ENCODE data around the gene ZNF605.

The ZNF605 gene

DNA sequence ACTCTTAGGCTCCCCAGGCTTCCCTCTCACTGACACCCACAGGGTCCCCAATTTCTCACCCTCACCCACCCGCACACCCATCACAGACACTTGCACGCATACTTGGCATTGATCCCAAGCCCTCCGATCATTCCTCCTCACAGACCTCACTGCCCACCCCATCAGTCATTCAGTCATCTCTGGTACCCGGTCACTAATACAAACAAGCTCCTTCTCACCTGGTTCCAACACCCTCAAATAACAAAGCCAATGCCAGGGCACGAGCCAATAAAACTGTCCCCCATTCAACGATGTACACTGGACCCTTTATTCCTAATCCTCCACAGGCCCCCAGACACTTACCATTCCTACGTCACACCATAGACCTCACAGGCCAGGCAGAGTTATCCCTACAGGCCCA, 2.3 kb downstream of the ZNF605 start:
- no peak for DNase-seq (ENCODE audit: low read depth)
- H3K4me3 ChIP-seq (ENCODE audit: low read depth, low read length): no peak overlapping the region
- TF ChIP-seq, protein P1, sequence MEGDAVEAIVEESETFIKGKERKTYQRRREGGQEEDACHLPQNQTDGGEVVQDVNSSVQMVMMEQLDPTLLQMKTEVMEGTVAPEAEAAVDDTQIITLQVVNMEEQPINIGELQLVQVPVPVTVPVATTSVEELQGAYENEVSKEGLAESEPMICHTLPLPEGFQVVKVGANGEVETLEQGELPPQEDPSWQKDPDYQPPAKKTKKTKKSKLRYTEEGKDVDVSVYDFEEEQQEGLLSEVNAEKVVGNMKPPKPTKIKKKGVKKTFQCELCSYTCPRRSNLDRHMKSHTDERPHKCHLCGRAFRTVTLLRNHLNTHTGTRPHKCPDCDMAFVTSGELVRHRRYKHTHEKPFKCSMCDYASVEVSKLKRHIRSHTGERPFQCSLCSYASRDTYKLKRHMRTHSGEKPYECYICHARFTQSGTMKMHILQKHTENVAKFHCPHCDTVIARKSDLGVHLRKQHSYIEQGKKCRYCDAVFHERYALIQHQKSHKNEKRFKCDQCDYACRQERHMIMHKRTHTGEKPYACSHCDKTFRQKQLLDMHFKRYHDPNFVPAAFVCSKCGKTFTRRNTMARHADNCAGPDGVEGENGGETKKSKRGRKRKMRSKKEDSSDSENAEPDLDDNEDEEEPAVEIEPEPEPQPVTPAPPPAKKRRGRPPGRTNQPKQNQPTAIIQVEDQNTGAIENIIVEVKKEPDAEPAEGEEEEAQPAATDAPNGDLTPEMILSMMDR (IDR thresholded peaks at IDR 0.05; ENCODE audit: insufficient read depth, low read depth, low read length, missing control alignments): no peak

DNA sequence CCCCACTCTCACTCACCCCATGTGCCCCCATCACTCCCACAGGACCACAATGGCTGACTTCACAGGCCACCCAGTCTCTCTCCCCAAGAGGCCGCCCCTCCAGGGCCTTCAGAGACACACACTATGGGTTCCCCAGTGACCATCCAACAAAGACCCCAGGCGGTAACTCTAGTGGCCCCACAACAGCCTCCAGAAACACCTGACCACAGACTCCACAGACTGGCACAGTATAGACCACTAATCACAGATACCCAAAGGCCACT, 3.0 kb downstream of the ZNF605 start:
- no peak for DNase-seq (ENCODE audit: low read depth)
- TF ChIP-seq, protein P1 (IDR thresholded peaks at IDR 0.05; ENCODE audit: insufficient read depth, low read depth, low read length, missing control alignments): no peak
- H3K4me3 ChIP-seq (ENCODE audit: low read depth, low read length): no peak overlapping the region

DNA sequence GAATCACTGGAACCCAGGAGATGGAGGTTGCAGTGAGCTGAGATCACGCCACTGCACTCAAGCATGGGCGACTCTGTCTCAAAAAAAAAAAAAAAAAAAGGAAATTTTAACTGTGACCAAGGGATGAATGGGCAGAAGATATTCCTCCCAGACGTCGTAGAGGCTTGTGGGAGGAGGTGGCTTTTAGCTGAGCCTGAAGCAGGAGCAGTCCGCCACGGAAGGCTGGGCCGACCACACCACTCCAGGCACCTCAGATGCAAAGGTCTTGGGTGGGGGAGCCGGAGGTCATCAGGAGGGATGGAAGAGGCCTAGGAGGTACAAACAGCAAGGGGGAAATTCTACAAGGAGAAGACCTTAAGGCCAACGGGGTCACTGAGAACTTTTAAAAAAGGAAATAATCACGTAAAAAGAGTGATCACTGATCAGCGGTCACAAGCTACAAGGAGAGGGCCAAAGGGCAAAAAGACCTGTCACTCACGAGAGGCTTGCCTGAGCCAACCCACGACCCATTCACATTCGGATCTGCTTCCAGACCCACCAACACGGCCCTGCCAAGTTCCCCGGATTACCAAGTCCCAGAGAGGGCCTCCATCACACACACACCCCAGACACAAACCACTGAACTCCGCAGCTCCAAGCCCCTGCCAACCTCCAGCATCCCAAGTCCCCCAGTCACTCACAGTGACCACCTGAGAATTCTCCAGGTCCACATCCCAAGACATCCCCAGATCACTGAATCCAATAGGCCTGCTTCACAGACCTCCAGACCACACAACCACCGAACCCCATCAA, 3.5 kb downstream of the ZNF605 start:
- DNase-seq (ENCODE audit: low read depth): no peak
- no peak overlapping the region for H3K4me3 ChIP-seq (ENCODE audit: low read depth, low read length)
- TF ChIP-seq, protein P1 (IDR thresholded peaks at IDR 0.05; ENCODE audit: insufficient read depth, low read depth, low read length, missing control alignments): no peak

DNA sequence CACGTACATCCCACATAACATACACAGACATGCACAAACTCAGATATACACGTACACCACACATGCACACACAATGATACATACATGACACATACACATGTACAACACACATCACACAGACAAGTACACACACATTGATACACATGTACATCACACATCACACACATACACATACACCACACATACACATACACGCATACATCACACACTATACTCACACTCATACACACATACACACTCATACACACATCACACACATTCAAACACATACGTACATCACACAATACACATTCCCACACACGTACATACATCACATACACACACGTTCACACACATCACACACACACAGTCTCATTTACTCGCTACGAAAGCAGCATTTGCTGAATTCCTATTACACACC, 4.5 kb downstream of the ZNF605 start:
- DNase-seq (ENCODE audit: low read depth): no peak
- no peak overlapping the region for H3K4me3 ChIP-seq (ENCODE audit: low read depth, low read length)
- TF ChIP-seq, protein P1 (IDR thresholded peaks at IDR 0.05; ENCODE audit: insufficient read depth, low read depth, low read length, missing control alignments): no peak

DNA sequence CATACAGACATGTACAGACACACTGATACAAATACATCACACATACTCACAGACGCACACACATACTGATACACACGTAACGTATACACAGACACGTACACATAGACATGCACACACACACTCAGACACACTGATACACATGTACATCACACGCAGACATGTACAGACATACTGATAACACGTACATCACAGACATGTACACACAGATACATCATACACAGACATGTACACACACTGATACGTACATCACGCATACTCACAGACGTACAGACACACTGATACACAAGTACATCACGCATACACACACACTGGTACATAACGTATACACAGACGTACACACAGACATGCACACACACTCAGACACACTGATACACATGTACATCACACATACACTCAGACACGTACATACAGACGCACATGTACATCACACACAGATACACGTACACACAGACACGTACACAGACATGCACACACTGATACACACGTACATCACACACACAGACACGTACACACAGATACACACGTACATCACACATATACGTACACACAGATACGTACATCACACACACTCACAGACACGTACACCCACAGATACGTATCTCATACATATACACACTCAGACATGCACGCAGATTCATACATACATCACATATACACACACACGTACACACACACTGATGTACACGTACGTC, 5.1 kb downstream of the ZNF605 start:
- TF ChIP-seq, protein P1 (IDR thresholded peaks at IDR 0.05; ENCODE audit: insufficient read depth, low read depth, low read length, missing control alignments): no peak
- DNase-seq (ENCODE audit: low read depth): no peak
- no peak overlapping the region for H3K4me3 ChIP-seq (ENCODE audit: low read depth, low read length)

DNA sequence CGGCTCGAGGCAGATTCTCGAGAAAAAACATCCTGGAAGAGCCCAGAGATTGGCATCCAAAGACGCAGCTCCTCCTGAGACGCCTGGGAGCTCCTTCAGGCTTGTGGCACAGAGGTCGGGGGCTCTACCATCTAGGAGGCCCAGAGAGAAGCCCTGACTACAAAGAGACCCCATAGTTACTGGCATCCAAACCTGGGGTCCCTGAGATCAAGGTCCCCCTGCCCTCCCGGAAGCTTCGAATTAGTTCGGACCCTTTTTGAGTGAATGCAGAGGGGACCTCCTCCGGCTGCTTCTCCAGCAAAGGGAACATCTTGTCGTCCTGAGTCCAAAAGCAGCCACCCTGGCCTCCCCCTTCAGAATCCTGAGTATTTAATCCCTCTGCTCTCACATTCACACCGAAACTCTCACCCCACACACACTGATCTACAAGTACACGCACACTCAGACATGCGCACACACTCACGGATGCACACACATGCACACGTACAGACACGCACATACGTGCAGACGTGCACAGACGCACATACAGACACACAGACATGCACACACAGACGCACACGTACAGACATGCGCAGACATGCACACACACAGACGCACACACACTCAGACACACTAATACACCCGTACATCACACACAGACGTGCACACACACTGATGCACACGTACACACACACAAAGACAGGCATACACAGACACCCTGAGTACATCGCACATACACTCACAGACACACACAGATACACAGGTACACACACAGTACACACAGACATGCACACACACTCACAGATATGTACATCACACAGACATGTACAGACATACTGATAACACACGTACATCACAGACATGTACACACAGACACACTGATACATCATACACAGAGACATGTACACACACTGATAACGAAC, 5.9 kb downstream of the ZNF605 start:
- no peak for DNase-seq (ENCODE audit: low read depth)
- TF ChIP-seq, protein P1 (IDR thresholded peaks at IDR 0.05; ENCODE audit: insufficient read depth, low read depth, low read length, missing control alignments): no peak
- H3K4me3 ChIP-seq (ENCODE audit: low read depth, low read length): no peak overlapping the region
